IMR-90 (cell line): ENCODE data around the gene N4BP2. TPM values are rescaled to one million over a fixed set of nuclear protein-coding genes. Genes with fewer than 3 reads are reported as not detected.
"Not testable (repeated sequence)": the region's sequence is repeated elsewhere in the genome, so short reads cannot be mapped to it uniquely, and the experiment has no call there.

Experiments used
- ATAC-seq: fragments of 200-7000 bp; cut with Tn5 transposase; 2 replicates; pipeline ENCODE4 v1.9.1; 2020; ENCODE audit warnings: low read depth, mild to moderate bottlenecking, moderate library complexity
- BruUV-seq: library from RNA; stranded (reverse); fragments of 400-500 nt; replicated peaks from 2 replicates; lab custom pipeline; 2021; lab: Mats Ljungman, UMichigan
- CTCF ChIA-PET: fragments of 300-600 bp; formaldehyde crosslinking; extraction: SDS; loops from one replicate; lab custom pipeline; 2021; ENCODE audit warnings: antibody characterized with exemption; lab: Yijun Ruan, JAX
- POLR2A ChIA-PET: fragments of 300-600 bp; sonication (Branson Sonifier 250); formaldehyde crosslinking; loops from one replicate; lab custom pipeline; 2022; ENCODE audit warnings: antibody characterized with exemption; ENCODE audit not compliant: unreplicated experiment; lab: Charles Lee
- DNase-seq: peaks from one replicate; pipeline ENCODE4 v3.0.0; 2013
- H2AFZ ChIP-seq: replicated peaks from 2 replicates; pipeline ENCODE3; 2013; ENCODE audit warnings: low read length, mild to moderate bottlenecking; ENCODE audit not compliant: poor library complexity
- H2AK5ac ChIP-seq: 2 replicates; pipeline ENCODE4 v1.6.1; 2013; ENCODE audit warnings: low read depth, low read length, inconsistent platforms
- H2AK9ac ChIP-seq: replicated peaks from 2 replicates; pipeline ENCODE3; 2013; ENCODE audit warnings: mild to moderate bottlenecking, low read depth, low read length, moderate library complexity; ENCODE audit not compliant: poor library complexity
- H2BK120ac ChIP-seq: 2 replicates; pipeline ENCODE4 v1.6.1; 2013; ENCODE audit warnings: low read depth, low read length, inconsistent platforms
- H2BK15ac ChIP-seq: 3 replicates; pipeline ENCODE4 v1.6.1; 2013; ENCODE audit warnings: low read depth, low read length, inconsistent platforms
- H2BK20ac ChIP-seq: 2 replicates; pipeline ENCODE4 v1.6.1; 2013; ENCODE audit warnings: low read depth, mild to moderate bottlenecking, inconsistent platforms, low read length, moderate library complexity
- H2BK5ac ChIP-seq: 2 replicates; pipeline ENCODE4 v1.6.1; 2013; ENCODE audit warnings: mild to moderate bottlenecking, low read depth, low read length, inconsistent platforms; ENCODE audit not compliant: poor library complexity, severe bottlenecking
- H3K14ac ChIP-seq: replicated peaks from 2 replicates; pipeline ENCODE4 v1.6.1; 2013; ENCODE audit warnings: low read depth, low read length, inconsistent platforms
- H3K18ac ChIP-seq: 2 replicates; pipeline ENCODE4 v1.6.1; 2013; ENCODE audit warnings: low read depth, low read length, control low read depth
- H3K23ac ChIP-seq: 2 replicates; pipeline ENCODE4 v1.6.1; 2013; ENCODE audit warnings: low read depth, low read length, inconsistent platforms
- H3K27ac ChIP-seq: 2 replicates; pipeline ENCODE4 v1.5.1; 2013; ENCODE audit warnings: mild to moderate bottlenecking, control low read depth, low read length; ENCODE audit not compliant: insufficient read depth
- H3K27me3 ChIP-seq: 2 replicates; pipeline ENCODE4 v1.6.1; 2013; ENCODE audit warnings: low read length; ENCODE audit not compliant: control insufficient read depth, insufficient read depth
- H3K36me3 ChIP-seq: 2 replicates; pipeline ENCODE4 v1.6.1; 2013; ENCODE audit warnings: low read length, mixed read lengths; ENCODE audit not compliant: control insufficient read depth, insufficient read depth
- H3K4ac ChIP-seq: 2 replicates; pipeline ENCODE4 v1.6.1; 2013; ENCODE audit warnings: low read depth, low read length, inconsistent platforms
- H3K4me1 ChIP-seq: 2 replicates; pipeline ENCODE4 v1.6.1; 2013; ENCODE audit warnings: low read length, mixed read lengths; ENCODE audit not compliant: control insufficient read depth, insufficient read depth
- H3K4me2 ChIP-seq: 2 replicates; pipeline ENCODE4 v1.6.1; 2013; ENCODE audit warnings: low read depth, mild to moderate bottlenecking, control low read depth, low read length, moderate library complexity
- H3K4me3 ChIP-seq: 2 replicates; pipeline ENCODE4 v1.5.1; 2013; ENCODE audit warnings: low read depth, mild to moderate bottlenecking, control low read depth, low read length, moderate library complexity; ENCODE audit not compliant: insufficient read depth
- H3K56ac ChIP-seq: 2 replicates; pipeline ENCODE4 v1.6.1; 2013; ENCODE audit warnings: low read length, inconsistent platforms; ENCODE audit not compliant: insufficient read depth; ENCODE audit errors: extremely low read depth
- H3K79me1 ChIP-seq, 2 experiments: 2 replicates each; pipeline ENCODE4 v1.6.1; 2013; ENCODE audit warnings: low read length in 2 of 2, inconsistent platforms in 1 of 2, low read depth in 1 of 2
- H3K9ac ChIP-seq: 2 replicates; pipeline ENCODE4 v1.6.1; 2013; ENCODE audit warnings: low read depth, low read length, control low read depth
- H3K9me1 ChIP-seq: 2 replicates; pipeline ENCODE4 v1.6.1; 2013; ENCODE audit warnings: low read length, inconsistent platforms; ENCODE audit not compliant: insufficient read depth
- H3K9me3 ChIP-seq: 2 replicates; pipeline ENCODE4 v1.6.1; 2013; ENCODE audit warnings: low read length; ENCODE audit not compliant: control insufficient read depth, insufficient read depth
- H4K20me1 ChIP-seq: 2 replicates; pipeline ENCODE4 v1.6.1; 2013; ENCODE audit warnings: low read length, inconsistent platforms; ENCODE audit not compliant: insufficient read depth
- H4K5ac ChIP-seq: 2 replicates; pipeline ENCODE4 v1.6.1; 2013; ENCODE audit warnings: mild to moderate bottlenecking, low read depth, low read length, control low read depth
- H4K8ac ChIP-seq, 2 experiments: 2 replicates each; pipeline ENCODE4 v1.6.1; 2013; ENCODE audit warnings: low read depth in 2 of 2, low read length in 2 of 2, control low read depth in 1 of 2, inconsistent platforms in 1 of 2
- H4K91ac ChIP-seq: 2 replicates; pipeline ENCODE4 v1.6.1; 2013; ENCODE audit warnings: low read depth, low read length, inconsistent platforms; ENCODE audit not compliant: insufficient read depth
- CHD1 ChIP-seq: IDR thresholded peaks from 2 replicates; pipeline ENCODE4 v1.6.1; 2012; ENCODE audit warnings: low read depth, low read length, improper control_type of control experiment
- MAZ ChIP-seq: IDR thresholded peaks from 2 replicates; pipeline ENCODE4 v1.6.1; 2012; ENCODE audit warnings: low read depth, mild to moderate bottlenecking, low read length, improper control_type of control experiment, moderate library complexity, borderline replicate concordance
- NFE2L2 ChIP-seq: fragments of 150-350 bp; IDR thresholded peaks from 2 replicates; pipeline ENCODE4 v1.6.1; 2016; ENCODE audit warnings: low read depth, mild to moderate bottlenecking, low read length
- RAD21 ChIP-seq: IDR thresholded peaks from 2 replicates; pipeline ENCODE4 v1.6.1; 2012; ENCODE audit warnings: low read length, improper control_type of control experiment
- WGBS, 2 experiments: methylation state at CpG; one replicate each; pipeline versions ENCODE4 v1.1.5 to v1.1.7; 2013; ENCODE audit warnings: missing lambda C conversion rate in 2 of 2; ENCODE audit not compliant: insufficient read length in 1 of 2; ENCODE audit errors: extremely low coverage in 2 of 2; 5-methylcytosine and 5-hydroxymethylcytosine counted together
- dilution Hi-C: fragments of 300-500 bp; cut with HindIII; formaldehyde crosslinking; loops from one replicate; pipeline ENCODE4 v1.14.3; 2018; ENCODE audit warnings: low sequenced_read_pairs; ENCODE audit not compliant: unreplicated experiment
- in situ Hi-C: fragments of 300-500 bp; cut with MboI; formaldehyde crosslinking; loops from 3 replicates; pipeline ENCODE4 v1.14.3; 2019; ENCODE audit warnings: low sequenced_read_pairs, inconsistent platforms, mixed read lengths
- intact Hi-C: fragments of 100-400 bp; cut with micrococcal nuclease; formaldehyde crosslinking; loops from 2 replicates; pipeline ENCODE4 v1.10.0; 2022
- polyA plus RNA-seq, 3 experiments: library from polyadenylated mRNA; depleted of rRNA; stranded (reverse); fragments of >200 nt; gene quantifications; 2 replicates each; pipeline ENCODE4 v1.2.3, GENCODE V29; 2012; ENCODE audit warnings: low replicate concordance in 1 of 3
- total RNA-seq: library from RNA; depleted of rRNA; stranded (reverse); fragments of >200 nt; gene quantifications from 2 replicates; pipeline ENCODE4 v1.2.3, GENCODE V29; 2012

Gene N4BP2
- total and polyA plus RNA-seq, 2 of the 4 experiments (the other 2 are of a cell fraction) = 0.84 to 2.2 TPM

GRCh38 chr4:40144716-40145115 lies 88.1 kb downstream of the N4BP2 start:
- no peak overlapping the region for H2BK5ac ChIP-seq
- BruUV-seq = no TSS peak
- H3K4me1 ChIP-seq = peaks cover 2% of the 10 kb centered on the region; the same call in 1 of the 2 replicates
- H3K18ac ChIP-seq = no peak overlapping the region
- no peak overlapping the region for H3K14ac ChIP-seq
- H2BK20ac ChIP-seq = no peak overlapping the region
- intact Hi-C loops = loop anchor here (5.0 kb wide), 1 partner anchor 87 kb away; the partner anchor contains the start of gene N4BP2
- no peak overlapping the region for H3K56ac ChIP-seq
- ChIA-PET POLR2A (no interaction called here), CTCF (no interaction called here)
- H3K9me1 ChIP-seq = peaks cover 5% of the 10 kb centered on the region; the same call in 1 of the 2 replicates
- TF ChIP-seq CHD1 = no peak
- no peak for TF ChIP-seq MAZ
- TF ChIP-seq NFE2L2 = no peak
- no peak for TF ChIP-seq RAD21
- H3K9me3 ChIP-seq = no peaks in the 10 kb centered on the region
- WGBS, 2 experiments = no CpG with 5 or more reads among the region's 2 CpGs
- H4K8ac ChIP-seq = no peak overlapping the region
- in situ Hi-C loops = no loop called here
- DNase-seq = peak; percentile 39
- H3K27ac ChIP-seq = no peak overlapping the region
- no peak overlapping the region for H2AK9ac ChIP-seq
- no peak overlapping the region for H3K9ac ChIP-seq
- no peak overlapping the region for H3K4me3 ChIP-seq
- H3K23ac ChIP-seq = no peak overlapping the region
- H2AK5ac ChIP-seq = no peak overlapping the region
- dilution Hi-C loops = no loop called here
- H3K4ac ChIP-seq = no peak overlapping the region
- H4K20me1 ChIP-seq = no peaks in the 10 kb centered on the region
- 0 out of 2 replicates have a peak, but pooled peaks cover 2% of the 10 kb centered on the region for H3K36me3 ChIP-seq
- no peak overlapping the region for H2BK15ac ChIP-seq
- no peak overlapping the region for H2BK120ac ChIP-seq
- no peak overlapping the region for H3K4me2 ChIP-seq
- H4K91ac ChIP-seq = no peak overlapping the region
- no peak overlapping the region for H4K5ac ChIP-seq
- H3K27me3 ChIP-seq = no peaks in the 10 kb centered on the region
- H3K79me1 ChIP-seq = no peaks in the 10 kb centered on the region
- peak; percentile 74 for ATAC-seq
- H2AFZ ChIP-seq = no peak overlapping the region

- H3K4ac ChIP-seq, POLR2A ChIA-PET, H2BK120ac ChIP-seq, H3K27me3 ChIP-seq, H4K91ac ChIP-seq, DNase-seq, H3K36me3 ChIP-seq, in situ Hi-C loops, H3K4me3 ChIP-seq, H3K9me1 ChIP-seq, H3K4me2 ChIP-seq, H3K27ac ChIP-seq, H3K18ac ChIP-seq, H2BK5ac ChIP-seq, H2AK9ac ChIP-seq, BruUV-seq, dilution Hi-C loops, H4K5ac ChIP-seq, H2BK20ac ChIP-seq, ATAC-seq, H4K20me1 ChIP-seq, CTCF ChIA-PET, H3K4me1 ChIP-seq, H2AK5ac ChIP-seq, H3K79me1 ChIP-seq, H3K23ac ChIP-seq, H3K14ac ChIP-seq, intact Hi-C loops, H2BK15ac ChIP-seq, H2AFZ ChIP-seq, H4K8ac ChIP-seq, H3K9me3 ChIP-seq, H3K56ac ChIP-seq, H3K9ac ChIP-seq: not testable (repeated sequence)
- WGBS, 2 experiments = no CpG with 5 or more reads among the region's 31 CpGs
Observed at GRCh38 chr4:40147490-40147889, 90.8 kb downstream of the N4BP2 start.
